Lung microvascular endothelial cell (primary cell): ENCODE measurements around the gene KAT2B. TPM values are rescaled to one million over a fixed set of nuclear protein-coding genes. Genes with fewer than 3 reads are reported as not detected.

Experiments
- DNase-seq, 2 donors: peaks; one replicate each; pipeline versions ENCODE4 v3.0.0 to v3.0.0-alpha.2; 2010; ENCODE audit warnings: low read depth in 2 of 2
- total RNA-seq: library from RNA; depleted of rRNA; stranded (reverse); fragments of >200 nt; gene quantifications from 2 replicates; pipeline ENCODE4 v1.2.1, GENCODE V29; 2014

KAT2B gene
- total RNA-seq, 1 donor from 2014 or later, result 21.8 TPM

DNA sequence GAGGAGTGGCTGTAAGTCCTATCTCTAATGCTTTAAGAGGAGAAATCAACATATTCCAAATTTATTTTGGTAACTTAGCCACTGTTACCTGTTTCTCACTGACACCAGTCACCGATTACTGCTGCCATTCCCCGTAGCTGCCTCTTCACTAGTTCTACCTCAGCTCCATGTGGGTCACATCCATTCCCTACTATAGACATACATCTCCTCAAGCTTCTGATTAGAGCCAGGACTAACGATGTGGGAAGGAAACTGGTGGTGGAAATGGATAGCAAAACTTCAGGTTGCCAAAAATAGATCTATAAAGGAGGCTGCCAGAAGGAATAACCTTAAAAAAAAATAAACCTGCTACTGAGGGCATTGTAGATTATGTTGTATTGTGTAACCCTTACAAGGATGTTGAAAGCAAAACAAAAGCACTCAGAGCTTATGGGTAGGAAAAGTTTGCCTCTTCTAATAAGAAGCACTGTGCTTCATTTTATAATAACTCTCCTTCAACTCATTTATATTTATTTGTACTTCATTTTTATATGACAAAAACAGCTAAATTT lies 56.0 kb downstream of the KAT2B start:
- no peak for DNase-seq

GRCh38 chr3:20097015-20097414 lies 56.8 kb downstream of the KAT2B start:
- DNase-seq, result peak in 1 of 2 donors; percentile 60

DNA sequence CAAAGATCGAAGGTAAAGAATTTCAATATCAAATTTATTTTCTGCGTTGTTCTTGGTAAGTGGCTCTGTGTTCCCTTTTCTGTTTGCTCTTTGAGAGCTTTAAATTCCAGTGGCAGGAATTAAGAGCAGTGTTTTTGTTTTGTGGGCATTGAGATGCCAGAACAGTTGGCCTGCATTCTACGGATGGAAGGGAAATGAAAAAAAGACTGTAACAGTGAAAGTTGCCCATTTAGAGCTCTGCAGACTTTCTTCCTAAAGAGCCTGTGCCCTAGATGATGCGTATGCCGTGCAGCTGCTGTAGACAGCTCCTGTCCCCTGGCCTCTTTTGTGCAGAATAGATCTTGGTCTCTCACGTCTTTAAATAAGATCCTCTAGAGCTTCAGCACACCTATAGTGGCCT lies 58.8 kb downstream of the KAT2B start:
- DNase-seq, result no peak

GRCh38 chr3:20100151-20100550 lies 59.9 kb downstream of the KAT2B start:
- no peak for DNase-seq

- no peak for DNase-seq
Measured at GRCh38 chr3:20101041-20101440, 60.8 kb downstream of the KAT2B start.

DNA sequence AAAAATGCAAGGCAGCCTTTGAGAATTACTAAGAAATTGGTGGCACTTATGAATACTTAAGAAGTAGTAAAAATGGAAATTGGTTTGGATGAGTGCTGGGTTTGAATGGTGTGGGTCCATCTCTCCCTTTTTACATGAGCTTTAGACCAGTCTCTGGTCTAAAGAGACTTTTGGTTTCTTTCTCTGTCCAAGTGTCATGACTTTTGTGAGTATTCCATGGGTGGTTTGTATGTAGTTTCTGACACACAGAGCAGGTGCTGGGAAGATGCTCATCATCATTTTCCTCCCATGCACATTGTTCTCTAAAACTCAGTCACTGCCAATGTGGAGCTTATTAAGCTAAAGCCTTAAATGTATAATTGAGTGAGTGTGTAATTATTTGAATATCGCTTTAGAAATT lies 63.5 kb downstream of the KAT2B start:
- DNase-seq, result no peak

- DNase-seq, result no peak
Measured at GRCh38 chr3:20104167-20104661, 64.0 kb downstream of the KAT2B start.

GRCh38 chr3:20105513-20106280 lies 65.5 kb downstream of the KAT2B start:
- DNase-seq, result no peak

- DNase-seq, result no peak
Measured at GRCh38 chr3:20107722-20108121, 67.5 kb downstream of the KAT2B start.

- DNase-seq, result no peak
Measured at GRCh38 chr3:20108869-20109268, 68.6 kb downstream of the KAT2B start.

DNA sequence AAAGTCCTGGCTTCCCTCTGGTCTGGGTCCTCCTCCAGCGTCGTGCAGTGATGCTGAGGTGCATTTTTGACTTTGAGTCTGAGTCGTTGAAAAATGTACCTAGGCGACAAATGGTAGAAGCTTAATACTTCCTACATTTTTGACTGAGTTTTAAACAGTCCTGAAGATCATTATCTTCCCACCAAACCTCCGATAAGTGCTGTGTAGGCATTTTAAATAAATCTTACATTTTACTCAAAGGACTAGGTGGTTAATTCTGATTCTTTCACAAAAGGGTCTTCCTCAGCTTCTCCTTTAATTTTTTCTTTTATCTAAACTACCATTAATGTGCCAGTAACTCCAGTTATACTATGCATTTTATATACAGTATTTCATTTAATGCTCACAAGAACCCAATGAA lies 70.6 kb downstream of the KAT2B start:
- no peak for DNase-seq

DNA sequence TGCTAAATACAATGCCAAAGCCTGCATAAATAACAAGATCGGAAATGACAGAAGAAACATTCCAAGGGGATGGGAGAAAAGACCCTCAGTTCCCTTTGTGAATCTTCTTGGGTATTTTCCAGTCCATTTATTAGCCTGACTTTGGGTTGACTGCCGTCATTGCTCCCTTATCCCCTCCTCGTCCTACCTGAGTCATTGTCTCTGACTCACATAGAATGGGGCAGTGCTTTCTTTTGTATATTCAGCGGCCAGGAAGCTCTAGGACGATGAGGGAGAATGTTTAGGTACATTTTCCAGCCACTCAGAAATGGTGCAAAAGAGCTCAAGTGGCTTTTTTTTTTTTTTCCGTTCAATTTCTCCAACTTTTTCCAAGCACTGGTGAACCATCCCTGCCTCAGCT lies 71.6 kb downstream of the KAT2B start:
- peak in 1 of 2 donors; percentile 49 for DNase-seq

DNA sequence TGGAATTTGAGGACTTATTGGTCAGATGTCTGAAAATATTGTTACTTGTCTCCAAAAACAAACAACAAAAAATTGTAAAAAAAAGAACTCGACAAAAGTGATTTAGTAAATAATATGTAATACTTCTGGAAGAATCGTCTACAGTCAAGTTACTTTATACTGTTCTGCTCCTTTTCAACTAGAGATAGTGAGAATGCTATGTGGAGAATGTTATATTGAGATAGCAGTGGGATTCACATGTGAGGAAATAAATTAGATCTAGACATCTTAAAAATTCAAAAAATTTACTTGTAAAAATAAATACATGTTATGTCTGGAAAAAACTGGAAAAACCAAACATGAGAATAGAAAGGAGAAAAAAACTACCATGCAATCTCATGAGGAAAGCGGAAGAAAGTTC lies 80.8 kb downstream of the KAT2B start:
- DNase-seq, result no peak

GRCh38 chr3:20123131-20123652 lies 82.9 kb downstream of the KAT2B start:
- no peak for DNase-seq

DNA sequence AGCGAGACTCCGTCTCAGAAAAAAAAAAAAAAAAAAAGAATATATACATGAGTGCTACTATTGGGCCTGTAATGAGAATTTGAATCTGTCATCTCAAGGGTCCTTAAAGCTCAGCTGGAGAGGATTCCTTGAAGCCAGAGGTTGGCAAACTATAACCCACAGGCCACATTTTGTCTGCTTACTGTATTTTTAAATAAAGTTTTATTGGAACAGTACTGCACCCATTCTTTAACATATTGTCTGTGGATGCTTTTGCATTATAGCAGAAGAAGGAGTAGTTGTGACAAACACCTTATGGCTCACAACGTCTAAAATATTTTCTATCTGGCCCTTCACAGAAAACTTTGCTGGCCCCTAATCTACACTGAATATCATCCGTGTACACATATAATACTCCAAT lies 85.0 kb downstream of the KAT2B start:
- DNase-seq, result no peak

- DNase-seq, result no peak
Measured at GRCh38 chr3:20125897-20126296, 85.7 kb downstream of the KAT2B start.

- peak in 1 of 2 donors; percentile 39 for DNase-seq
Measured at GRCh38 chr3:20128358-20128757, 88.1 kb downstream of the KAT2B start.

- DNase-seq, result no peak
Measured at GRCh38 chr3:20130106-20130505, 89.9 kb downstream of the KAT2B start.

- no peak for DNase-seq
Measured at GRCh38 chr3:20136231-20136630, 96.0 kb downstream of the KAT2B start.

- no peak for DNase-seq
Measured at GRCh38 chr3:20137647-20138046, 97.4 kb downstream of the KAT2B start.

DNA sequence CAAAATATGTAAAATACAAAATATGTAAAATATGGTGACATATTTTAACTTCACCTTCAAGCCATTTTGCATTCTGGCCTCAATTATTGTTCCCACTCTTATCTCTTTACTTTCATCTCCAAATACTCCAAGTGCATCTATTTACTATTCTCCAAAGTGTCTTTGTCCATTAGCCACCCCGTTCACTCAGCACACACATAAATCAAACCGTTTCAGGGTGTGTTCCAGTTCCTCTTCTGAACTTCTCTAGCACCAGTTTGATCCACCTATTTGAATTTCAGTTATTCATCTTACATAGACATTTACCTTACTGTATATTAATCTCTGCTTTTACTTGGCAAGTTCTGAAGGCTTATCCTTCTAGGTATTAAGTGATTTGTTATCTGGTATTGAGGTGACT lies 100.6 kb downstream of the KAT2B start:
- DNase-seq, result no peak

- no peak for DNase-seq
Measured at GRCh38 chr3:20141316-20141715, 101.1 kb downstream of the KAT2B start.

DNA sequence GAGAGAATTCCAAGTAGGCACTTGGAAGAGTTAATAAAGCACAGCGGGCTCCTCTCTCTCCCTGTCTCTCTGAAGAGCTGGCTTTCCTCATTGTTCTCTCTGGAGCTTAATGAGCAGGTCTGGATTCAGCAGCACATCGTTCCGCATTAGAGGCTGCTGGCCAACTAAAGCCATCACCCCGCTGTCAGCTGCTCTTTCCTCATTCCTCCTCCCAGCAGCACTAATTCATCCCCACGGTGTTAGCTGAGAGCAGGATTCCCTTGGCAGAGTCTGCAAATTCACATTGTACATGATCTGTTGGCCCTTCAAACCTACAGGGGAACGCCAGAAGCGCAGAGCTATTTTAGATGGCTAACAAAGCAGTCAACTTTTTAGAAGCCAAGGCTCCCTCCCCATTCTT lies 101.6 kb downstream of the KAT2B start:
- peak in 1 of 2 donors; percentile 37 for DNase-seq
